ENCODE measurements around the gene PRKCA.
"Not testable (repeated sequence)": the region's sequence is repeated elsewhere in the genome, so short reads cannot be mapped to it uniquely, and the experiment has no call there.

The PRKCA gene

DNA sequence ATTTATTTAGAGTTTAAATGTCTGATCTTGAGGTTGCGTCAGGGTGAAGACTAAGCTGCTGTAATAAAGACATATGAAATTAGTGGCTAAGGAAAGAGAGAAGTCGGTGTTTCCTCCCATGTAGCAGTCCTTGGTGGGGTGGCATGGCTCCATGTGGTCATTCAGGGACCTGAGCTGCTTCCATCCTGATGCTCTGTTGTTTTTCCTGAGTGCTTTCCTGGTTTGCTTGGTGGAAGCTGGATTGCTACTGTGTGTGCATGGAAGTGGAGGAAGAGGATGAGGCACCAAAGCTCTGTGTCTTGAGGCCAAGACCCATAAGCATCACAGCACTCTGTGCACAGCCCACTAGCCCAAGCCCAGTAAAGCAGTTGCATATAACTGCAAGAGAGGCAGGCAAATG lies 290.7 kb downstream of the PRKCA start:
- DNase-seq: no peak

DNA sequence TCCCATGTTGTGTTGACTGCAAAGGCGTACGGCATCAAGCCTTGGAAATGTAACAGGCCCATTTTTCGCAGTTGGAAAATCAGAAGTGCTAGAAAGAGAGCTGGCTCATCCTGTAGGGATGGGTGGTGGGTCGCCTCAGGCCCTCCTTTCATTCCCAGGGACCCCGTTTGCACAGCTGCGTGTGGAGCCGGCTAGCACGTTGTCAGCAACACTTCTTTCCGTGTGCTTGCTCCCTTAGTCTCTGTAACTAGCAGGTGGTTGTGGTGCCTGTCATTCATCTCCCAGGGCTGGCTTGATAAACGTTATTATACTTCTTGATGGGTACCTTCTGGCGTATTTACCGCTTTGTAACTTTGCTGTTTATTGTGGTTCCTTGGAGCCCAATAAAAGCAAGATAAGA lies 293.5 kb downstream of the PRKCA start:
- DNase-seq: no peak

GRCh38 chr17:66602659-66603384 lies 300.4 kb downstream of the PRKCA start:
- no peak for DNase-seq

DNA sequence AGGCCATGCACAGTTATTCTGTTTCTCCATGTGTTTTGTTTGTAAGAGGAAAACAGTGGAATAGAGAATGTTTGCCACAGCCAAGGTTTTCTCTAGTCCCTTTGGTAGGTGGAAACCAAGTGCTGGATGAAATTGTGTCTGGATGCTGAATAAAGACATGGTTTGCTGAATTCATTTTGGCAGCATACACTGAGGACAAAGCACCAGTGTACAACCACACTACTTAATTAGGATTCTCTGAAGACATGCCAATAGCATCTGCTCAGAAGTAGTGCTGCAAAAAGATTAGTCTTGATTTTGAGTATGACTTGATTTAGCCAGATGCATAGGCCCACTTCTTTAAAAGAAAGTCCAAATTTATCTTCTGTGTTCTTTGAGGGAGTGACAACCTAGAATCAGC lies 302.0 kb downstream of the PRKCA start:
- no peak for DNase-seq

- DNase-seq: no peak
Observed at GRCh38 chr17:66605541-66605940, 303.1 kb downstream of the PRKCA start.

DNA sequence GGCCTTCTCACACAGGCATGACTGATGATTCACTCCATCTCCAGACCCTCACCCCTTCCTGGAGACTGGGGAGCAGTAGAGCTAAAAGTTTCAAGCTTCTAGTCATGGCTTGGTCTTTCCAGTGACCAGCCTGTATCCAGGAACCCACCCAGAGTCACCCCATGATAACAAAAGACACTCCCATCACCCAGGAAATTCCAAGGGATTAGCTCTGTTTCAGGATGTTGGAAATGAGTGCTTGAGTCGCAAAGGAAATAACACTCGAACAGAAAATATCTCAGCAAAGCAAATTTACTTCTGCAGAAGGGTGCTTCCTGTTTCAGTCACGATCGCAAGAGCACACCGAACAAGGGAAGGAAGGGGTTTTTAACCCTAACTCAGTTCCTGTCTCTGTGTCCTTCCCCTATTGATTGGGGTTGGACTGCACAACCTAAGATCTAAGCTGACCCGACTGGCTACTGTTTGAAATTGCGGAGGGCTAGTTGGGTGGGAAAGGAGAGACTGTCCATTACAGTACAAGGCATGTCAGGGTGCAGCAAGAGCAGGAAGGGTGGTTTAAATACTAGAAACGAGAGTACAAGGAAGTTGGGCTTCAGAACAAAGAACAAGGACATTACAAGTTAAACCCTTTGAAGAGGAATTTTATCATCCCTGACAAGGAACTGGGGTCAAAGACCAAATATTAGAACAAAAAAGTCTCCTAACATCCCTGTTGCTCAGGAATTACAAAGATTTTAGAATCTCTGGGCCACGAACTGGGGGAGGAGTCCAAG lies 308.1 kb downstream of the PRKCA start:
- DNase-seq: no peak

DNA sequence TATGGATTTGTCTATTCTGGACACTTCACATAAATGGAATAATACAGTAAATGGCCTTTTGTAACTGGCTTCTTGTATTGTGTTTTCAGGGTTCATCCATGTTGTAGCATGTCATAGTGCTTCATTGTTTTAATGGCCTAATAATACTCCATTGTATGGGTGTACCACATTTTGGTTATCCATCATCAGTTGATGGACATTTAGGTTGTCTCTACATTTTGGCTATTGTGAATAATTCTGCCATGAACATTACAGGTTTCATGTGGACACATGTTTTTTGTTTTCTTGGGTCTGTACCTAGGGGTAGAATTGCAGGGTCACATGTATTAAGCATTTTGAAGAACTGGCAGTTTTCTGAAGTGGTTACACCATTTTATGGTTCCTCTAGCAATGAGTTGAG lies 309.0 kb downstream of the PRKCA start:
- no peak for DNase-seq

DNA sequence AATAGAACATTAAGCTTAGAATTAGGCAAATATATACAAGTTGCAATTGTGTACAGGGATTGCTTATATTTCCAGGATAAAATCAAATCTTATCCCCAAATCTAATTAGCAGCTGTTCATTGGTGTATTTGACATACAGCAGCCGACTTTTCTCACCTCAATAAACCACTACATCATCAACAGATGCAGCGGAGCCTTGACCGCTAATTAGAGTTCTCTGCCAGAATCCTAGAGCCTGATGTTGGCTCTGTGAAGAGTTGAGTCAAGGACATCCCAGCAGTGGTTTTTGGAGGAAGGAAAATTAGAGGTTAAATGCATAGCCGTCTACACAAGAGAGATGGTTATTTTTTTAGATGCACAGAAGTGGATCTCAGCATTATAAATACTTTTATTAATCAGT lies 310.6 kb downstream of the PRKCA start:
- no peak for DNase-seq

- DNase-seq: no peak
Observed at GRCh38 chr17:66614469-66614868, 312.1 kb downstream of the PRKCA start.

- no peak for DNase-seq
Observed at GRCh38 chr17:66619206-66619605, 316.8 kb downstream of the PRKCA start.

DNA sequence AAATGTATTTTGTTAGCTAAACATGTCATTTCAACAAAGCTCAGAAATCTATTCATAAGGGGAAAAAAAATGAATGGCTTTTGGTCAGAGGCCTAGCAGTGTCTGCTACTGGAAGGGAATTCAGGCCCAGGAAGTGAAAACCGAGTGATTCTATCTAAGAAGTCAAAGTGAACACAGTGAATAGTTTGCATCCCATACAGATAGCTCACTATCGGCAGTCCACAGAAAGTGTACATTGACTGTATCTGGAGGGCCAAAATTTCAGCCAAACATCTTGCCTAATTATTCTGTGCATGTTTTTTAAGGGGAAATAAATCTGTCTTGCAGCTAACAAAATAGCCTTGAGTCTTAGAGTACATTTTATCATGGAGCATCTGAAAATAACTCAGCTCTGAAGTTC lies 318.1 kb downstream of the PRKCA start:
- no peak for DNase-seq

DNA sequence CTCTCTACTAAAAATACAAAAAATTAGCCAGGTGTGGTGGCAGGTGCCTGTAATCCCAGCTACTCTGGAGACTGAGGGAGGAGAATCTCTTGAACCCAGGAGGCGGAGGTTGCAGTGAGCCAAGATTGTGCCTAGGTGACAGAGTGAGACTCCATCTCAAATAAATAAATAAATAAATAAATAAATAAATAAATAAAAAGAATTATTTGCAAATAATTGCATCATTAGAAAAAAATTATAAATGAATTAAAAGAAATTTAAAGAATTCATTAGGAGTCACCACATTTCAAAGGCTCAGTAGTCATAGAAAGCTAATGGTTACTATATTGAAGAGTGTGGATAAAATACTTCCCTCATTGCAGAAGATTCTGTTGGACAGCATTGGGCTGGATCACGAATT lies 322.2 kb downstream of the PRKCA start:
- DNase-seq: not testable (repeated sequence)

DNA sequence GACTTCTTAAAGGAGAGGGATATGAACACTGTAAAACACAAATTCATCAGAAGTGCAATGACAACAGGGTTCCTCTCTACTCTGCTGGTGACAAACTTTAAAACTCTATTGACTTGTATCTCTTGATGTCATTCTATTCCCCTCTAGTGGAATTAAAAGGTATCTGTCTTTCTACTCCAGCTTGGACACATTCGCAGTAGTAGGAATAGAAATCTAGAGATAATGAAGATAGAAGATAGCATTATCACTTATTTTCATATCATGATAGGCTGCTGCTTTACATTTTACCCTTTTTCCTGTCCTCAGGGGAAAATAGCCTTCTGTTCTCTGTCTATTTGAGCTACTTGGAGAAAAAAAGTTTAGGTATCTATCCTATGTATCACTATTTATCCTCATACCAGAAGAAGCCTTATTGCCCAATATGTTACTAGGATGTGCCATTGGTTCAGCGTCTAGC lies 322.9 kb downstream of the PRKCA start:
- peak; percentile 41 for DNase-seq

DNA sequence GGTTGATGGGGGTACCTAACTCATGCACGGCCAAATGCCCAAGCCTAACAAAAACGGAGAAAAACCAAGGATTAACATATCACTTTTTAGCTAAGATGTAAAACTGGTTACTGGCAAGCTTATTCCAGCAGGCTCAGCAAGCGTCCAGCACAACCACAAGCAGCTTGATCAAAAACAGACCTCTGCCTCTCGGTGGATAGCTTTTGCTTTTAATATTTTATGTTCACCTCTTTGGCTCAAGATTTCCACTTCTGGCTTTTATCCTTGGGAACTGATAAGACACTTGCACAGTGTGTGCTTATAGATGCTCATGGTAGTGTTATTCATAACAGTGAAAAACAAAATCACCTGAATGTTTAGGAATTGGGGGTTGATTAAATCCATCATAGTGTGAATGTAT lies 325.6 kb downstream of the PRKCA start:
- no peak for DNase-seq

GRCh38 chr17:66629762-66630161 lies 327.3 kb downstream of the PRKCA start:
- no peak for DNase-seq

GRCh38 chr17:66630379-66630778 lies 328.0 kb downstream of the PRKCA start:
- DNase-seq: no peak

DNA sequence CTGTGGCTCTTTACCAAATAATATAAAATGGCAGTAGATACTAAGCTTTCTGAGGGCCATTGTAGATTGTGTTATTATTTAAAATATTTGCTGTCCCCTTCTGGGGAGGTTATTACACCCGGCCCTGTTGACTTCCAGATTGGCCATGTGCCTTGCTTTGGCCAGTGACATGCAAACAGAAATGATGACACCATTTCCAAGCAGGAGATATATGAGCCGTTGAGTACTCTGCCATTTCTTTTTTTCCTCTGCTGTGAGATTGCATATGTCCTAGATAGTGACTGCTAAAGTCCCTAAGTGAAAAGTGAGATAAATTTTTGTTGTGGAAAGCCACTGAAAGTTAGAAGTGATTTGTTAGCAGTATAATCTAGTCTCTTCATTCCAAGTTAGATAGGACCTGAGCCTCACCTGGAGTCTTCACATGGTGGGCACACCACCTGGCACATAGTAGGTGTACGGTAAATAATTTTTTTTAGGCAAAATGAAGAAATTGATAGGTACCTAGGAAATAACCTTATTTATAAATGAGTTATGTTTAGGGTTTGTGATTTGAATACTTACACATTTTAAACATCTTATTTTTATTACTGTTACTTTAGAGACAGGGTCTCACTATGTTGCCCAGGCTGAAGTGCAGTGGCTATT lies 328.5 kb downstream of the PRKCA start:
- no peak for DNase-seq

DNA sequence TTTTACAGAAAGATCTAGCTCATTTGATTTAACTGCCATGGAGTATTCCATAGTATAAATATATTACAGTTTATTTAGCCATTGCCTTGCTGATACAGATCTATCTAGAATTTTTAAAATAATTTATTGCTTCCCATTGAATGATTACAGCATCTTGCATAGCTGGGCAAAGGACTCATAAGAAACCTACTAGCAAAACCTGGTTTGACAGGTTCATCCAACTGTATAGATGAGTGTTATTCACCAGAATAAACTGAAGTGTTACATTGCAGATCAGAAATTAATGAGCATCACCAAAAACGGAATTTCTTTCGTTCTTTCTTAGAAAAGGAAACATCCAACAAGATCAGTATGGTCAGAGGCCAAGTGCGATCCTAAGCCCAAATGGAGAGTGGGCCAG lies 330.3 kb downstream of the PRKCA start:
- DNase-seq: peak; percentile 7

DNA sequence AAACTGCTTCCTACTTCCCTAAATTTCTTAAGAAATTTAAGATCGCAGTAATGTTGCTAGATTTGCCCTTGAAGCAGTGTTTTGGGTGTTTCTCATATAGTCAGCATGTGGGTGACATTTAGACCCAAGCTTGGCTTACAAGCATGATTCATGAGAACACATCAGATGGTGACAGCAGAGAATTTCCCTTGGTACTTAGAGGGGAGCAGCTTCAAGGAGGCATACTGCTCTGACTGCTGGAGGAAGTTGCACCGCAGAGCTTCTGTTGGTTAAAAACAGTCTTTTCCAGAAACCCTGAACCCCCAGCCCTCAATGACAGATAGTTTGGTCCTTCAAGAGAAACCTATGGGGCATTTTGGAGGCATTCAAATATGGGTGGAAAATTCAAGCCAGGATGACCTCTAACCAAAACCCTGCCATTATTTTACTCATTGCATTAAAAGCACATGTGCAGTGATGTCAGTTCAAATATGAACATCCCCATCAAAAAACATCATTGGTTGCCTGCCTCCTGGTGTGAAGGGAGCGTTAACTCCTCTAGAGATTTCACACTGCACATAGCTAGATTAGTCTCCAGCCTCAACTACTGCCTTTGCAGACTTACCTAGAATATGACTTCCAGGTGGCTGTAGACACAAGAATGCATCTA lies 331.0 kb downstream of the PRKCA start:
- DNase-seq: no peak

DNA sequence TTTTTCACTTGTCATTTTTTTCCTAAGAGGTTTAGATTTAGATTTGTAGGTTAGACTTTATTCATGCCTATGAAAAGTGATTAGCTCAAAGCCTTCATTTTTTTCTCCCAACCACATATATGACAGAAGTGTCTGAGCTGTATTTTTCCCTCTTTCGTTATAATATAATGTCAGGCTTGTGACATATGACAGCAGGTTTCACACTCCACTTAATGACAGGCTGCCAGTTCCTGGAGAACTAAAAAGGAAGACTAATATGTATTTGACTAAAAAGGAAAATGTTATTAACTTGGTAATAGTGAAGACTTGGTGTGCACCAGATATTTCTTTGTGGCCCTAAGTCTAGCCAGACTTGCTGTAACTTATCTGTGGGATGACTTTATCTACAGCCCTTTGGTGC lies 331.8 kb downstream of the PRKCA start:
- DNase-seq: no peak

GRCh38 chr17:66635386-66636045 lies 333.1 kb downstream of the PRKCA start:
- DNase-seq: no peak

GRCh38 chr17:66636111-66636510 lies 333.7 kb downstream of the PRKCA start:
- peak; percentile 49 for DNase-seq

- peak; percentile 16 for DNase-seq
Observed at GRCh38 chr17:66637491-66637890, 335.1 kb downstream of the PRKCA start.
